Measurements from ENCODE around the gene NRP1.

DNA sequence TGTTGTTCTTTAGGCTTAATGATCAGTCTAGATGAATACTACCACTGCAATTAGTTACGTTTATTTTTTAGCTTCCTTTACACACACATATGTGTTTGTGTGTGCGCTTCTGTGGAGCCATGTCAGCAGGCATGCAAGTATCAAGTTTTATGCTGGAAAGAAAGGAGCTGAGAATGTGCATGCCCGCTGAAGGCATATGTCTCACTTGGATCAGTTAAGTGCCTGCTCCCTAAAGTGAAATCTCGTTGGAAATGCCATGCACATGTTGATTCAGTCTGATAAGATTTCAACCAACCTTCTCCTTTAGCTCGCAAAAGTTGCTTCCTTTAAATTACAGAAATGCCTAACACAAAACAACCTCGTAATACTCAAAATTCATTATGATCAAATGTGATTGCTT is 10.7 kb downstream of the NRP1 start:
- TF ChIP-seq, protein P1, sequence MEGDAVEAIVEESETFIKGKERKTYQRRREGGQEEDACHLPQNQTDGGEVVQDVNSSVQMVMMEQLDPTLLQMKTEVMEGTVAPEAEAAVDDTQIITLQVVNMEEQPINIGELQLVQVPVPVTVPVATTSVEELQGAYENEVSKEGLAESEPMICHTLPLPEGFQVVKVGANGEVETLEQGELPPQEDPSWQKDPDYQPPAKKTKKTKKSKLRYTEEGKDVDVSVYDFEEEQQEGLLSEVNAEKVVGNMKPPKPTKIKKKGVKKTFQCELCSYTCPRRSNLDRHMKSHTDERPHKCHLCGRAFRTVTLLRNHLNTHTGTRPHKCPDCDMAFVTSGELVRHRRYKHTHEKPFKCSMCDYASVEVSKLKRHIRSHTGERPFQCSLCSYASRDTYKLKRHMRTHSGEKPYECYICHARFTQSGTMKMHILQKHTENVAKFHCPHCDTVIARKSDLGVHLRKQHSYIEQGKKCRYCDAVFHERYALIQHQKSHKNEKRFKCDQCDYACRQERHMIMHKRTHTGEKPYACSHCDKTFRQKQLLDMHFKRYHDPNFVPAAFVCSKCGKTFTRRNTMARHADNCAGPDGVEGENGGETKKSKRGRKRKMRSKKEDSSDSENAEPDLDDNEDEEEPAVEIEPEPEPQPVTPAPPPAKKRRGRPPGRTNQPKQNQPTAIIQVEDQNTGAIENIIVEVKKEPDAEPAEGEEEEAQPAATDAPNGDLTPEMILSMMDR (IDR thresholded peaks at IDR 0.05 in 8 of 11, conservative IDR thresholded peaks at IDR 0.05 in 3 of 11), result no peak
- TF ChIP-seq POLR2A (IDR thresholded peaks at IDR 0.05), result no peak

Measured in spleen (tissue), 7 donors.